Ovary (tissue), 9 donors: ENCODE results near the gene CENPC. TPM values are rescaled to one million over a fixed set of nuclear protein-coding genes. Genes with fewer than 3 reads are reported as not detected.
A peak's percentile ranks its signal among the peaks of the same experiment; 100 is the strongest.

Source experiments
- DNase-seq, 5 donors: peaks; one replicate each; pipeline ENCODE4 v3.0.0-alpha.2; 2019 to 2020
- H3K27ac ChIP-seq, 2 donors: fragments of 200-600 bp; one replicate each; pipeline versions ENCODE4 v1.5.1 to v1.8.0; 2019 to 2022
- H3K27me3 ChIP-seq: fragments of 200-600 bp; one replicate; pipeline ENCODE4 v1.8.0; 2022
- H3K36me3 ChIP-seq: fragments of 200-600 bp; sonication (generic); one replicate; pipeline ENCODE4 v1.5.1; 2019
- H3K4me1 ChIP-seq: one replicate; pipeline ENCODE4 v1.8.1; 2013; ENCODE audit warnings: mild to moderate bottlenecking, moderate library complexity; ENCODE audit not compliant: insufficient read depth
- H3K4me3 ChIP-seq: fragments of 200-600 bp; sonication (generic); one replicate; pipeline ENCODE4 v1.5.1; 2017
- H3K9me3 ChIP-seq, 2 donors: fragments of 200-600 bp in 1 of 2; sonication (generic) in 1 of 2; one replicate each; pipeline versions ENCODE4 v1.5.1 to v1.8.1; 2013 to 2019; ENCODE audit warnings: mild to moderate bottlenecking in 1 of 2, moderate library complexity in 1 of 2
- CTCF ChIP-seq, 3 donors: fragments of 450-650 bp in 2 of 3; fragments of 200-600 bp in 1 of 3; IDR thresholded peaks; one replicate each; pipeline versions ENCODE4 v1.5.1 to v1.8.0; 2016 to 2022; ENCODE audit warnings: antibody characterized with exemption in 3 of 3, mild to moderate bottlenecking in 1 of 3
- EP300 ChIP-seq: sonication (generic); formaldehyde crosslinking; IDR thresholded peaks from one replicate; pipeline ENCODE4 v1.6.1; 2017; ENCODE audit warnings: antibody characterized with exemption
- POLR2A ChIP-seq: fragments of 450-650 bp; IDR thresholded peaks from one replicate; pipeline ENCODE4 v1.6.1; 2017; ENCODE audit warnings: antibody characterized with exemption, mild to moderate bottlenecking, moderate library complexity
- WGBS, 3 donors: extraction: QIAGEN DNeasy Blood & Tissue Kit in 1 of 3; methylation state at CpG; one replicate each; pipeline versions ENCODE4 v1.1.5 to v1.1.7; 2013 to 2017; 5-methylcytosine and 5-hydroxymethylcytosine counted together
- intact Hi-C, 4 donors: fragments of 100-400 bp; cut with DNase I; formaldehyde crosslinking; loops; one replicate each; pipeline versions ENCODE4 v1.11.0 to v1.15.1; 2022 to 2023
- polyA plus RNA-seq, 2 donors: library from polyadenylated mRNA; stranded (reverse); fragments of 200-250 nt in 1 of 2; fragments of 350-450 nt in 1 of 2; fragmentation: Illumina TruSeq in 1 of 2; extraction: RNeasy Lipid Tissue Mini Kit (QIAGEN cat#74804) in 1 of 2; gene quantifications; one replicate each; pipeline ENCODE4 v1.2.3, GENCODE V29; 2013 to 2014
- total RNA-seq, 7 donors: library from RNA; depleted of rRNA in 2 of 7; stranded (reverse); fragments of >200 nt in 2 of 7; fragmentation: NEBNext Ultra II Directional in 3 of 7; extraction: Animal tissue kit (Norgen Biotek cat#: 25700) in 3 of 7; gene quantifications; one replicate each; pipeline versions ENCODE4 v1.1.0 to v1.2.4, GENCODE V29; 2016 to 2023
- donor health status: DM: no; HTN: no; CAD: no; lungs with moderate emphysema.
- donor health status: DM: no; HTN: no; CAD: no.
- donor health status: Bipolar disorder and iron deficiency.
- donor health status: DM: yes; HTN: yes; CAD: no.
- donor health status: DM: no; HTN: no; CAD: no.
- donor health status: DM: yes; HTN: yes; CAD: no.

Gene CENPC
- total and polyA plus RNA-seq, 9 donors, result 9.8 to 46.7 (median 27.7) TPM

- no peaks in the 10 kb centered on the region for H3K4me1 ChIP-seq
- no peak overlapping the region for H3K27ac ChIP-seq
- intact Hi-C loops, result no loop called here
- H3K9me3 ChIP-seq, result no peaks in the 10 kb centered on the region
- WGBS, 3 donors, result 77 to 93% (median 90%) methylated on average over 1 of the region's 1 CpG
- no peak for DNase-seq
- H3K36me3 ChIP-seq, result no peaks in the 10 kb centered on the region
- no peak overlapping the region for H3K4me3 ChIP-seq
- no peaks in the 10 kb centered on the region for H3K27me3 ChIP-seq
- no peak for TF ChIP-seq POLR2A
- no peak for TF ChIP-seq CTCF (IDR thresholded peaks at IDR 0.05)
- no peak for TF ChIP-seq EP300
Observed at GRCh38 chr4:67576538-67576937, 31.2 kb upstream of the CENPC start.

- no peak for DNase-seq
- H3K27me3 ChIP-seq, result no peaks in the 10 kb centered on the region
- TF ChIP-seq POLR2A, result no peak
- TF ChIP-seq EP300, result no peak
- no peak for TF ChIP-seq CTCF (IDR thresholded peaks at IDR 0.05)
- intact Hi-C loops, result no loop called here
- H3K4me3 ChIP-seq, result no peak overlapping the region
- H3K9me3 ChIP-seq, result no peaks in the 10 kb centered on the region
- peak overlapping the region in 1 of 2 donors; percentile 23 for H3K27ac ChIP-seq
- no peaks in the 10 kb centered on the region for H3K36me3 ChIP-seq
- WGBS, 3 donors, result 43 to 59% (median 53%) methylated on average over 4 of the region's 4 CpGs
- no peaks in the 10 kb centered on the region for H3K4me1 ChIP-seq
Observed at GRCh38 chr4:67576059-67576466, 30.8 kb upstream of the CENPC start.

- no peak for DNase-seq
- WGBS, 3 donors, result 9 to 34% (median 10%) methylated on average over 13 of the region's 13 CpGs
- Histone ChIP-seq H3K9me3 (no peaks in the 10 kb centered on the region), H3K4me3 (no peak overlapping the region), H3K4me1 (no peaks in the 10 kb centered on the region), H3K27me3 (no peaks in the 10 kb centered on the region), H3K36me3 (no peaks in the 10 kb centered on the region), H3K27ac (peak overlapping the region in 1 of 2 donors; percentile 23)
- no peak for TF ChIP-seq EP300
- TF ChIP-seq POLR2A, result no peak
- TF ChIP-seq CTCF (IDR thresholded peaks at IDR 0.05), result no peak
- intact Hi-C loops, result no loop called here
Observed at GRCh38 chr4:67575232-67576058, 30.1 kb upstream of the CENPC start.

- intact Hi-C loops, result no loop called here
- TF ChIP-seq EP300, result no peak
- no peak for TF ChIP-seq CTCF (IDR thresholded peaks at IDR 0.05)
- DNase-seq, result no peak
- Histone ChIP-seq H3K9me3 (no peaks in the 10 kb centered on the region), H3K27ac (no peak overlapping the region), H3K27me3 (no peaks in the 10 kb centered on the region), H3K4me3 (no peak overlapping the region), H3K4me1 (no peaks in the 10 kb centered on the region), H3K36me3 (no peaks in the 10 kb centered on the region)
Observed at GRCh38 chr4:67573193-67573592, 27.9 kb upstream of the CENPC start.
